NCI-H1105 treated with DMSO at 0.1 percent for 48 hours (cell line): ENCODE results near the gene IQCM.

Source experiments
- DNase-seq: peaks from one replicate; lab custom pipeline; 2025; lab: John Stamatoyannopoulos, UW

The IQCM gene

DNA sequence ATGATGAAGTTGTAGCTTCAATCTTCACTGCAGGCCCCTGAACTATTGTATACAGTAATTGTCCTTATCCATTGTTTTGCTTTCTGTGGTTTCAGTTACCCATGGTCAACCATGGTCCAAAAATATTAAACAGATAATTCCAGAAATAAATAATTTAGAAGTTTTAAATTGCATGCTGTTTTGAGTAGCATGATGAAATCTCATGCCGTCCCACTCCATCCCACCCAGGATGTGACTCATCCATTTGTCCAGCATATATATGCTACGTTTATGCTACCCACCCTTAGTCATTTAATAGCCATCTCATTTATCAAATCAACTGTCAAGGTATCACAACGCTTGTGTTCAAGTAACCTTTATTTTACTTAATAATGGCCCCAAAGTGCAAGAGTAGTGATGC is 34.5 kb downstream of the IQCM start:
- DNase-seq: no peak

- DNase-seq: no peak
These were observed 47.2 kb downstream of the IQCM start for GRCh38 chr4:149768477-149768876.

DNA sequence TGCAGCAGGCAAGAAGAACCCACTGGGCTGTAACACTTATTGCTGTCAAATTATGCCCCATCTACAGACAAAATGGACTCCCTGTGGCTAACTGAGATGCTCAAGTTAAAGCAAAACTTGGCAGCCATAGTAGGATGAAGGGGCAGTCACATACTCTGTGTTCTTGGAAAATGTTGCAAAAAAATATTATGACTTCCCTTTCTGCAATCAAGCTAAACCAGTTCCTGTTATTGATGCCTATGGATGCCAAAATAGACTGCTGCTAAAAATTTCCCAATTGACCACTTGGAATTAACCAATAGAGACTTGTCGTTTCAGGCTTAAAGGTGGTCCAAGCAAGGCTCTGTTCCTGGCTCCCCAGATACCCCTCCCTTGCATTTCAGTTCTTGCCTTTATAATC is 49.5 kb downstream of the IQCM start:
- no peak for DNase-seq

GRCh38 chr4:149765630-149766029 is 50.0 kb downstream of the IQCM start:
- no peak for DNase-seq

- DNase-seq: no peak
These were observed 59.7 kb downstream of the IQCM start for GRCh38 chr4:149755969-149756368.

- DNase-seq: no peak
These were observed 61.1 kb downstream of the IQCM start for GRCh38 chr4:149754526-149754925.

- no peak for DNase-seq
These were observed 62.9 kb downstream of the IQCM start for GRCh38 chr4:149752729-149753128.

DNA sequence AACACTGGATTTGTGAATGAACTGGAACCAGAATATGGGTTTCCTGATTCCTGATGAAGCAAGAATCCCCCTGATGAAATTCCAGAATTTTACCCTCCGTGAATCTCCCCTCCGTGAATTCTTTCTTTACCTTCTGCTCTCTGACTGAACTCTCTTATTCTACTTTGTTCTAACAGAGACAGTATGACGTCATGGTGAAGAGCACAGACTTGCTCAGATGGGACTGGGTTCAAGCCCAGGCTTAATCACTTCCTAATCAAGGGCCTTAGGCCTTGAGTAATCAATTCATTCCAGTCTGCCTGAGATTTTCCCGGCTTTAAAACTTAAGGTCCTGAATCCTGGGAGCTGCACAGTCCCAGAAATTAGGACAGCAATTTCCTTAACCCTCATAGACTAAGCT is 64.5 kb downstream of the IQCM start:
- no peak for DNase-seq

DNA sequence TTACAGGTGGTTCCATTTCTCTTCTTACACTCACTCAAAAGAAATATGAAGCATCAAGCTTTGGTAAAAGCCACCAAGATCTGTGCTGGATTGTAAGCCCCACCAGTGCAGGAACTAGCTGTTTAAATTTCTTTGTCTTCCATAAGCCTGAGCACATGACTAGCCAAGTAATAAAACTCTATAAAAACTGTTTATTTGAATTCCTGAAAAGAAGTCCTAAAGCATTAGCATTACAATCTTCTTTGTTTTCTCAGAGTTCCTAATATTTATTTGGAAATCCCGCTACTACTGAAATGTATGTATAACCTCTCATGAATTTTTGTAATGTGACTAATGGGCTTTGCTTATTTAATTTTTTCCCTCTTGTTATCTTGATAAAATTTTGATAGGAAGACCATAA is 65.9 kb downstream of the IQCM start:
- DNase-seq: no peak

DNA sequence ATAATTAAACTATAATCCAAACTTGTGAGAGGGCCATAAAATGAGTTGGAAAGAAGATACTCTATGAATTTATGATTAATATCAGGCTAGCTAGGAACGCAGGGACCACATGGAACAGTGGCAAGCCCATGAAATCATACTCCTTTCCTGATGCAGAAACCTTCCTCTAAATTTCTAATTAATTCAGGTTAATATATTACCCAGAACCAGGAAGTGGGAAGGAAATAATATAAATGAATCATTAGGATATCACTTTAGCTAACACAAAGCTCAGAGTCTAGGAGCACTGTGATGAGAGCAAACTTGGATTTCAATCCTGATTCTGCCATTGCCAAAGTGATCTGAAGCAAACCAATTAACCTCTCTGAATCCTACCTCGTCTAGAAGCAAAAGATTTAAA is 68.0 kb downstream of the IQCM start:
- no peak for DNase-seq

DNA sequence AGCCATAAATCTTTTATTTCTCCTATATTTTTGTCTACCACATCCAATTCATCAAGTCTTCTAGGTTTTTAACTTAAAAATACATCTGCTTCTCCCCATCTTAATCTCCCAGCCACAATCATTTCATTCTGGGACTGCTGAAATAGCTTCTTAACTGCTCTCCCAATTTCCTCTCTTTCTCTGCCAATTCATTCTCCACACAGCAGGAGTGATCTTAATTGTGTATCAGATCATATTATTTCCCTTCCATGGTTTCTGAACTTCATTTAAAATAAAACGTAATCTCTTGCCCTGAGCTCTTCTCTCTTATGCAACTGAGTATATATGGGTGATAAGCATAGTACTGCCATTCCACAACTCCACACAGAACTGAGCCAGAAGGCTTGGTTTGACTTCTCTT is 69.4 kb downstream of the IQCM start:
- DNase-seq: no peak

DNA sequence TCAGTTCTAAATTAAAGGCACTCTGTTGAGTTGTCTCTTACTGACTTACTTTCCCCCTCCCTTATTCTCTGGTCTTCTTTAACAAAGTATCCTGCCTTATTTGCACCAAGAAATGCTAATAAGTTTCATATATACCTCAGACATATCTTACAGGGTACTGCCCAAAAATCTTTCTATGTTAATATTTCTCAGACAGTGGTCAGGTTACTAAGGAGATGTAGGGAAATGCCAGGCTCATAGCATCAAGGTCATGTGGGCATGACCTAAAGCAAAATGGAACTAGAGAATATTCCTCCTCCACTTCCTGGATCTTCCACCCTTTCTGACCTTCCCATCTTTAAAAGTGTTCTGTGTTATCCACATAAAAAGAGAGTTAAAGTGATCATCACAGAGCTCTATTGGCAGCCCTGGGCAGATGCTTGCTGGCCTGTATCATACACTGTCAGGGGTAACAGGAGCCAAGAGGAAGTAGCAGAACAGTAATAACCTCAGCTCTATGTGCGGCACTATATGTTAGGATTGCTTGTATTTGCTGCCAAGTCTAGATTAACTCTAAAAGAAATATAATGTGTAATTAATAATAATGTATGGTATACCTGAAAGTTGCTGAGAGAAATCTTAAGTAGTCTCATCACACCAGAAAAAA is 74.3 kb downstream of the IQCM start:
- DNase-seq: no peak

- DNase-seq: no peak
These were observed 77.5 kb downstream of the IQCM start for GRCh38 chr4:149738156-149738555.

DNA sequence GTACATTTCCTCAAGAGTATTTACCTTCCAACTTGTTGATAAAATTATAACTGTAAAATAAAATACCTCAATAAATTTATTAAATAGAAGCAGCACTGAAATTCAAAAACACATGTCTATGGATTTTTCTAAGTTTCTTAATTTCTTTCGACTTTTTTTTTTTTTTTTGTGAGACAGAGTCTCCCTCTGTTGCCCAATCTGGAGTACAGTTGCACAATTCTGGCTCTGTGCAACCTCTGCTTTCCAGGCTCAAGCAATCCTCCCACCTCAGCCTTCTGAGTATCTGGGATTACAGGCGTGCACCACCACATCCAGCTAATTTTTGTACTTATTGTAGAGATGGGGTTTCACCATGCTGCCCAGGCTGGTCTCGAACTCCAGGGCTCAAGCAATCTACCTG is 79.8 kb downstream of the IQCM start:
- DNase-seq: no peak

GRCh38 chr4:149728444-149728843 is 87.2 kb downstream of the IQCM start:
- no peak for DNase-seq

DNA sequence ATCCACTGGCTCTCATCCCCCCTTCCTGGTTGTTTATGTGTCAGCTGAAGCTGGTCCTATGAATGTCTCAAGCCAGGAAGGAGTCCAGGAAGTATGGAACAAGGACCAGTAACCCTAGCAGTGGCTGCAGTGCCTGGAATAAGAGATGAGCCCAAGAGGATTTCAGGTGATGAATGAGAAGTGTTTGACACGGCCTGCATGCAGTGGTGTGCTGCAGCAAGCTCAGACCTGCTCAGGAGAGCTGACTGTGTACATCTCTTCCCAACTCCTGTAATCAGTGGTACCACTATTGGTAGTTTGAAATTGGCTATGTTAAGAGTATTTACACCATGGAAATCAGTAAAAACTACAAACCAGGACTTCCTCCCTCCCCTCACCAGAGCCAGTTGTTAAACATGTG is 88.0 kb downstream of the IQCM start:
- no peak for DNase-seq

DNA sequence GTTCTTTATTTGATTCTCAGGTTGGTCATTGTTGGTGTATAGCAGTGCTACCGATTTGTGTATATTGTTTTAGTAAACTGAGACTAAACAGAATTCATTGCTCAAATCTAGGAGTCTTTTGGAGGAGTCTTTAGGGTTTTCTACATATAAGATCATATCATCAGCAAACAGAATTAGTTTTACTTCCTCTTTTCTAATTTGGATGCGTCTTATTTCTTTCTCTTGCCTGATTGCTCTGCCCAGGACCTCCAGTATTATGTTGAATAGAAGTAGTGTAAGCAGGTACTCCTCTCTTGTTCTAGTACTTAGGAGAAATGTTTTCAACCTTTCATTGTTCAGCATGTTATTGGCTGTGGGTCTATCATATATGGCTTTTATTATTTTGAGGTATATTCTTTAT is 92.6 kb downstream of the IQCM start:
- DNase-seq: no peak

DNA sequence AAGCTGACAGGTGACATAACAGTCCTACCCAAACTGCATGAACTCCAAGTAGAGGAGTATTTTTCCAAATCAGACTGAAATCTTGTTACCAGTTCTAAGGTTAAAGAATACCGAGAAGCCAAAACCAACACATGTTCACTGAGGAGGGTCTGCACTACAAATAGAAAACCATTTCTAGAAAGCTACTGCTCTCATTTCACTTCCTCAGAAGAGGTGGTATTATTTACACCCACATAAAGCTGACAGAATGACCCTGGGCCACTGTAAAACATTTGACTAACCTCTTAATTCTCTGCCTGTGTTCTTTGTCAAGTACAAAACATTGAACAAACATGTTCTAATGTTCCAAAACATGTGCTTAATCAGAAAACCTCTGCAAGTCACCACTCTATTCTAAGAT is 95.8 kb downstream of the IQCM start:
- no peak for DNase-seq

GRCh38 chr4:149719357-149719756 is 96.3 kb downstream of the IQCM start:
- no peak for DNase-seq

- no peak for DNase-seq
These were observed 97.1 kb downstream of the IQCM start for GRCh38 chr4:149718500-149718899.

DNA sequence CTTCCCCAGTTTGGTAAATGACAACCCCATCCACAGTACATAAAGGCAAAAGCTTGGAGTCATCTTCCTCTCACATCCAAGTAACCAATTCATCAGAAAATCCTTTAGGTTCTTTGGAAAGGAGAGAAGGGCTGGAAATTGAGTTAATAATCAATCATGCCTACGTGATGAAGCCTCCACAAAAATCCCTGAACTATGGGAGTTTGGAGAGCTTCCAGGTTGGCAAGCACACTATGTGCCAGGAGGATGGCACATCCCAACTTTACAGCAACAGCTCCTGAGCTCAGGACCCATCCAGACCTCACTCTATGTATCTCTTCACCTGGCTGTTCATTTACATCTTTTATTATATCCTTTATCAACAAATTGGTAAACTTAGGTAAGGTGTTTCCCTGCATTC is 98.9 kb downstream of the IQCM start:
- DNase-seq: no peak

DNA sequence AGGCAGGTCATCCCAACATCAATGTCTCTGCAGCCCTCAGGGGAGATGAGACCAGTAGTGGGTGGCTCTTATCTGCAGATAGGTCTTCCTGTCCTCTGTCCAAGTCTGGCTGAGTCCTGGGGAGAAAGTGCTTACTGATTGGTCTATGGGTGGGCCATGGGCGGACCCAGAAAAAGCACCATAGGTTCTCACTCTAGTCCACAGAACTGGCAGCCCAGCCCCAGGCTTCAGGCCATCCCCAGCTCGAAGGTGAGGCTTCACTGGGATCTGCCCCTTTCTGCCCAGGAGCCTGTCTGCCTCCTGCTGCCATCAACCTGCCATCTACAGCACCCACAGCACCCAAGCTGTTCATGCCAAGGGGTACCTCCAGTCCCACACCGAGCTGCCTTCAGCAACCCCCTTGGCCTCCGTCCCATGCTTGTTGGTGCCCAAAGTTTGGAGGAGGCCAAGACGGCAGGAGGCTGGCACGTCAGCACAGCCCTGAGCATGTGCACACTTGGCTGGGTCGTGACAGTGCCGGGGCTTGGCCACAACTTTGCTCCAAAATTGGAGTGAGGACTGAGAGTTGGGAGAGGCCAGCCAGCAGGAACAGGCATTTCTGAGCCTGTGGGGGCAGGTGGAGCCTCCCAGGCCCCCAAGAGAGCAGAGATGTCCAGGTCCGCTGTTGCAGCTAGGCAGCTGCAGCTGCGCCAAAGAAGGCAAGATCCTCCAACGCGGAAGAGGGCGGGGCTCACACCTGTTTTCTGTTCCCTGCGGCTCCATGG is 99.6 kb downstream of the IQCM start:
- DNase-seq: no peak

DNA sequence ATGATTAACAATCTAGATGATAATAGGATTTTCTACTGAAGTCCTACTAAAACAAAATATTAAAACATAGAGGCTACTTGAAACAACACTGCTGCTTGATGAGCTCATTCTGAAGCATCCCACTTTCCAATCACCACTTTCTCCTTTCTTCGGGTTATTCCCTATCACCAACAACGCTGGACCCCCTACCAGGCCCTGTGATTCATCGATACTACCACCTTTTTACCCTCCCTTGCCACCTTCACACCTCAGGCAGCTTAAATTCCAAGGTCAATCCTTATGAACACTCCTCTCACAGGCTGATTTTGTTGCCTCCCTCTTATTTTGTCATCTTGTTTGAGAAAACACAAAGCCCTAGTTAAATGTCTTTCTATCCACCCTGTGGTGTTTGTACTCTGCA is 102.6 kb downstream of the IQCM start:
- DNase-seq: no peak
